HL-60 (cell line): ENCODE results near the gene ORMDL1.

Experiments
- POLR2AphosphoS5 ChIP-seq: IDR thresholded peaks from 2 replicates; pipeline ENCODE4 v1.6.1; 2012; ENCODE audit warnings: low read depth
- TF ChIP-seq, protein P1 (sequence below): IDR thresholded peaks from one replicate; pipeline ENCODE4 v1.5.1; 2011; ENCODE audit warnings: low read length, control low read depth, inconsistent platforms; ENCODE audit not compliant: insufficient read depth

DNA sequence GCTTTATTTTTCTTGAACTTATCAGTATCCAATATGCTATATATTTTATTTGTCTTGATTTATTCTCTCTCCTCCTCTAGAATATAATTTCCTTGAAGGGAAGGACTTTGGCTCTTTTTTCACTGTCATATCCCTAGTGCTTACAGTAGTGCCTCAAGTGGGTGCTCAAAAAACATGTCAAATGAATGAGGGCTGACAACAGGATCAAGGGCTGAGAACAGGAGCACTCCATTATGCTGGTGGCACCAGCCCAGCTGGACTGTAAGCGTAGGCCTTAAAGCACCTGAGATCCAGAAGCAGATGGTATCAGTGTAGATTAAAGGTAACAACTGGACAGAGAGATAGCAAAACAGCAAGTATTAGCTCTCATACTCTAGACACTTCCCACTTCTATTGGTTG, 46.4 kb upstream of the ORMDL1 start:
- TF ChIP-seq POLR2AphosphoS5 = no peak
- TF ChIP-seq, protein P1, sequence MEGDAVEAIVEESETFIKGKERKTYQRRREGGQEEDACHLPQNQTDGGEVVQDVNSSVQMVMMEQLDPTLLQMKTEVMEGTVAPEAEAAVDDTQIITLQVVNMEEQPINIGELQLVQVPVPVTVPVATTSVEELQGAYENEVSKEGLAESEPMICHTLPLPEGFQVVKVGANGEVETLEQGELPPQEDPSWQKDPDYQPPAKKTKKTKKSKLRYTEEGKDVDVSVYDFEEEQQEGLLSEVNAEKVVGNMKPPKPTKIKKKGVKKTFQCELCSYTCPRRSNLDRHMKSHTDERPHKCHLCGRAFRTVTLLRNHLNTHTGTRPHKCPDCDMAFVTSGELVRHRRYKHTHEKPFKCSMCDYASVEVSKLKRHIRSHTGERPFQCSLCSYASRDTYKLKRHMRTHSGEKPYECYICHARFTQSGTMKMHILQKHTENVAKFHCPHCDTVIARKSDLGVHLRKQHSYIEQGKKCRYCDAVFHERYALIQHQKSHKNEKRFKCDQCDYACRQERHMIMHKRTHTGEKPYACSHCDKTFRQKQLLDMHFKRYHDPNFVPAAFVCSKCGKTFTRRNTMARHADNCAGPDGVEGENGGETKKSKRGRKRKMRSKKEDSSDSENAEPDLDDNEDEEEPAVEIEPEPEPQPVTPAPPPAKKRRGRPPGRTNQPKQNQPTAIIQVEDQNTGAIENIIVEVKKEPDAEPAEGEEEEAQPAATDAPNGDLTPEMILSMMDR = no peak
